D721Med (cell line): Measurements from ENCODE around the gene C2.

Source experiments
- DNase-seq: peaks from one replicate; pipeline ENCODE4 v3.0.0; 2011; ENCODE audit warnings: low spot score; ENCODE audit not compliant: insufficient read length
- FAIRE-seq: peaks from 2 replicates; lab custom pipeline; 2011; peaks lifted over from hg19 to GRCh38; lab: Jason Lieb, UNC
- TF ChIP-seq, protein P1 (sequence below): IDR thresholded peaks from 2 replicates; pipeline ENCODE4 v1.5.1; 2012; ENCODE audit warnings: mild to moderate bottlenecking, control low read depth; ENCODE audit not compliant: insufficient read depth; ENCODE audit errors: missing control alignments

C2 gene

DNA sequence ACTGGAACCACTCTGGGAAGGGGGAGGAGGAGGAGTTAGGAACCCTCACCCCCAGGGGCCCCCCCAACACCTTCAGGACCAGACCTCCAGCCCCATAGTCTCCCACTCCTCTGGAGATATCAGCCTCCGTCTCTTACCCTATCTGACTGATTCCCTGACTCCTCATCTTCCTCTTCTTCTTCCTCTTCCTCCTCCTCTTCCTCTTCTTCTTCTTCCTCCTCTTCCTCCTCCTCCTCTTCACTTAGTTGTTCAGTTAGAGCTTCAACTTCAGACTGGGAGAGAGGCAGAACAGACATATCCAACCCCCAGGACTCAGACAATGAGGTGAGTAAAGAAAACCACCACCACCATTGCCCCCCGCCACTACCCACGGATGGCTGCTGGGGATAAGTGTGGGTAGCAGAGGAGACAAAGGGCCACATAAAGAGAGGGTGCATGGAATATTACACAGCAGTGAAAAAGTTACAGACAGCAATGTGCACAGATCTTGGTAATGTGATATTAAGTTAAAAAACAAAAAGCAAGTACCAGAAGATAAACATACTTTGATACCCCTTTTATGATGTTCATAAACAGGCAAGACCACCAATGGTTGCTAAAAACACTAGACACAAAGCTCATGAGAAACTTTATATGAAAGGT, 38.1 kb upstream of the C2 start:
- TF ChIP-seq, protein P1, sequence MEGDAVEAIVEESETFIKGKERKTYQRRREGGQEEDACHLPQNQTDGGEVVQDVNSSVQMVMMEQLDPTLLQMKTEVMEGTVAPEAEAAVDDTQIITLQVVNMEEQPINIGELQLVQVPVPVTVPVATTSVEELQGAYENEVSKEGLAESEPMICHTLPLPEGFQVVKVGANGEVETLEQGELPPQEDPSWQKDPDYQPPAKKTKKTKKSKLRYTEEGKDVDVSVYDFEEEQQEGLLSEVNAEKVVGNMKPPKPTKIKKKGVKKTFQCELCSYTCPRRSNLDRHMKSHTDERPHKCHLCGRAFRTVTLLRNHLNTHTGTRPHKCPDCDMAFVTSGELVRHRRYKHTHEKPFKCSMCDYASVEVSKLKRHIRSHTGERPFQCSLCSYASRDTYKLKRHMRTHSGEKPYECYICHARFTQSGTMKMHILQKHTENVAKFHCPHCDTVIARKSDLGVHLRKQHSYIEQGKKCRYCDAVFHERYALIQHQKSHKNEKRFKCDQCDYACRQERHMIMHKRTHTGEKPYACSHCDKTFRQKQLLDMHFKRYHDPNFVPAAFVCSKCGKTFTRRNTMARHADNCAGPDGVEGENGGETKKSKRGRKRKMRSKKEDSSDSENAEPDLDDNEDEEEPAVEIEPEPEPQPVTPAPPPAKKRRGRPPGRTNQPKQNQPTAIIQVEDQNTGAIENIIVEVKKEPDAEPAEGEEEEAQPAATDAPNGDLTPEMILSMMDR: no peak
- FAIRE-seq (no peak), DNase-seq (no peak)

DNA sequence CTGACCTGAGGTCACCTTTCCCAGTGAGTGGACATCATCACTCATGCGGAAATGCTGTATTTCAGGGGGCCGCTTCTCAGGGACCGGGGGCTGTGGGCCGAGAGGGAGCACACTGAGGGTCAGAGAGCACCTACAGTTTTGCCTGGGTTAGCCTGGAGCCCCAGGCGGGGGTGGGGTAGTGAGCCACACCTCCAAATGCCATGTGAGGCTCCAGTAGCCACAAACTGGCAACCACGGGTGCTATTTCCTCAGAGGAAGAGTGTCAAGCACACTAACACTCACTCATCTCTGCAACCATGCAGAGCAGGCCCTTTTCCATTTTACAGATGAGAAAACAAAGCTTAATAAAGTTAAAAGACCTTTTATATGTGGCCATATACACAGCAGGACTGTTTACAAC, 34.7 kb upstream of the C2 start:
- DNase-seq: no peak
- TF ChIP-seq, protein P1: no peak
- no peak for FAIRE-seq

DNA sequence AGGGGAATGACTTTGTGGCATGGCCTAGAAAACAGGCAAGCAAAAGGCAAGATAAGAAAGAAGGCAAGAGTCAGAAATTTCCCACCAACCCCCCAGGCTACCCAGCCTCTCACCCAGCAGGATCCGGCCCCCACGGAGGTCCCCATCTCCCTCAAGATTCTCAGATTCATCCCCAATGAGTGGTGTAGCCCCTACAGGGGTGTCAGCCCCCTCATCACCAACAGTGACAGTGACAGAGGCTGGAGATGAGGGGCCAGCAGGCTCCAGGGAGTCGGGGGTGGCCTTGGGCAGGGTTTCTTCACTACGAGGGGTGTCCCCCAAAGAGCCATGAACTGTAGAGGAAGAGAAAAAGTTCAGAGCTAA, 31.0 kb upstream of the C2 start:
- FAIRE-seq (no peak), DNase-seq (no peak)
- TF ChIP-seq, protein P1: no peak

DNA sequence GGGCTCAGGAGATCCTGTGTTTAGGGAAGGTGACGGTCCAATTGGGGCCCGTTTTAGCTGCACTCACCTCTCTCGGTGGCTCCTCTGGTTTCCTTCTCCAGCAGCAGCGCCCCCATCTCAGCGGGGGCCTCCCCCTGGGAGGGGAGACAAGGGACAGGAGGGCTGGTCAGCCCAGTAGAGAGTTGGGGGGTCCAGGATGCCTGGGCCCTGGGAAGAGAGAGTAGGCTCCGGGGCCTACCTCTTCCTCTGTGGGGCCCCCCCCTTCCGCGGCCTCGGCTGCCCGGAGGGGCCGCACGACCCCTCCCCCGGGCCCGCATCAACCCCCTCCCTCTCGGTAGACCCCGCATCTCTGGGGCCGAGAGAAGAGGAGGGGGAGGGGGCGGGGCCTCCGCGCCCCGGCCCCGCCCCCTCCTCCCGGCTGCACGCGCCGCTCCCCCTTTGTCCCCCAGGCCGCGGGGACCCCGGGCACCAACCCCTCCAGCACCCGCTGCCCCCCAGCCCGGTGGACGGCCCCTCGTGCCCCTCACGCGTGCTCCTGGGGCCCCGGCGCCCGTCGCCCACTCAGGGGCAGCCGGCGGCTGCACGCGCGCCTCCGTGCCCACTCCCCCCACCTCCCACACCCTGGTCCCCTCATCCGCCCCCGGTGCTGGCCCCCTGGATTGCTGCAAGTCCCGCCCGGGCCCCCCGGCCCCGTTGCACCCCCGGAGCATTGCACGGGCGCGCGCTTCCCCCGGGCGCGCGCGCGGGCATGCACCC, 30.5 kb upstream of the C2 start:
- DNase-seq: no peak

DNA sequence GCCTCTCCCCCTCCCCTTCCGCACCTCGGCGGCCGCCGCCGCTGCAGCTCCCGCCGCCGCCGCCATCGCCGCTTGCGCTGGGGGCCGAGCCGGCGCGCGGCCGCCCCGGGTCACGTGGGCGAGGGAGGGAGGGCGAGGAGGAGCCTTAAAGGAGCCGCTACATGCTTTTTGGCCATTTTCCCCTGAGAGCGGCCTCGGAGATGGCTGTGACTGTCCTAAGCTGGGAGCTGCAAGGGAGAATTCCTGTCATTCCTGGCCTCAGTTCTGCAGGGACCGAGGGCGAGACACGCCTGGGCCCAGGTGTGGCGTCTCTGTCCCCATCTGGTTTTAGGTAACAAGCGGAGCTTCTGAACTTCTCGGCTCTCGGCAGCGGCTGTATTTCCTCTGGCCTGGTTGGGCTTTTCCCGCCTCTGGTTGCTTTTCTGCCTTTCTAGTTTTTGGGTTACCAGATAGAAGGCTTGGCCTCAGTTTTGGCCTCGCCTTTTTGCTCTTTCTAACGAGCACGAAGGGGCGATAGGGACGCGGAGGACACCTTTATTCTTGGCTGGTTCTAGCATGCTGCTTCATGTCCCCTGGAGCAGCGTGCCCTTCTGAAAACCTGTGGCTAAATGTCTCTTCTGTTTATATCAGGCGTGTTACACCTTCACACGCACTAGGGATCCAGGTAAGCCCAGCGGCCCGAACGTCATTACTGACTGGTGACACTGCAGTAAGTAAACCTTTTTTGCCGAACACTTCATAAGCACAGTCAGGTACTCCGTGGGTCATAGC, 29.7 kb upstream of the C2 start, which contains the start of gene EHMT2:
Gene EHMT2, minus strand, starts transcription at position 87 of the 771 bp plus-strand sequence. Its CDS starts 21 bp downstream, at position 66.
- DNase-seq: peak; percentile 54

More for the DNA sequence above, 30.5 kb upstream of the C2 start:
- FAIRE-seq: no peak
- TF ChIP-seq, protein P1: no peak

DNA sequence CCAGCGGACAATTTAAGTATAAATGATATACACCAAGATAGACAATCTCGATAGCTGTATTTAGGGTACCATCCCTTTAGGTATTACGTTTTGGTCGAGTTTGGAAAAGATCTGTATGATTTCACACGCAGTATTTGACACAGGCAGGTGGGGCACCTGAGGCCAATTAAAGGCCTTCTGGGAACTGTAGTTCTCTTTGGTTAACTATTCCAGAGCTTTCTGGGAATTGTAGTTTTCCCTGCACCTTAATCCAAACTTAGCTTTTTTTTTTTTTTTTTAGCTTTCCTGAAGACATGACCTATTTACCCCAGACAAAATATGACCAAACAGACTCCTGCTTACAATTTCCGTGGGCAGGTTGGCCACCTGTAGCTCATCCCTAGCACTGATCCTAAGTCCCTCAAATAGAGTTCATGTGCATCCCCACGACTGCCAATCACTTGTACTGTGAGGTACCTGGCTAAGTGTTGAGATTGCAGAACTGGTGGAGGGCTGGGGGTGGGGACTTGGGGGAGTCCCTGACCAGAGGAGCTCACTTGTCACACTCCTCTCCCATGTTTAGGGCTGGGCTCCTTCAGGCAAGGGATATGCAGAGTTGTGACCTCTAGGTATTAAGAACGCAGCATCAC, 29.0 kb upstream of the C2 start:
- FAIRE-seq (no peak), DNase-seq (no peak)
- TF ChIP-seq, protein P1: no peak

More for the DNA sequence above, 29.7 kb upstream of the C2 start, which contains the start of gene EHMT2:
- no peak for FAIRE-seq
- TF ChIP-seq, protein P1: no peak
